Stimulated activated CD8-positive, alpha-beta memory T cell treated with anti-CD3 and anti-CD28 coated beads, Interleukin-7, amount 100 ng/mL, for 1 hour (primary cell): ENCODE data around the gene LRRIQ1.

Experiments used
- DNase-seq, 2 donors: peaks; one replicate each; pipeline ENCODE4 v3.0.0-alpha.2; 2020; ENCODE audit warnings: low read depth in 2 of 2

Gene LRRIQ1

GRCh38 chr12:85057370-85057963 is 21.3 kb downstream of the LRRIQ1 start:
- DNase-seq = no peak

GRCh38 chr12:85058339-85058738 is 22.2 kb downstream of the LRRIQ1 start:
- DNase-seq = no peak

GRCh38 chr12:85059594-85059993 is 23.4 kb downstream of the LRRIQ1 start:
- DNase-seq = no peak

- DNase-seq = no peak
Observed at GRCh38 chr12:85060916-85061315, 24.8 kb downstream of the LRRIQ1 start.

GRCh38 chr12:85065837-85066482 is 29.8 kb downstream of the LRRIQ1 start:
- DNase-seq = no peak

- DNase-seq = no peak
Observed at GRCh38 chr12:85072826-85073225, 36.7 kb downstream of the LRRIQ1 start.

GRCh38 chr12:85076688-85077430 is 40.7 kb downstream of the LRRIQ1 start:
- no peak for DNase-seq

GRCh38 chr12:85085066-85085465 is 48.9 kb downstream of the LRRIQ1 start:
- no peak for DNase-seq

- no peak for DNase-seq
Observed at GRCh38 chr12:85089792-85090191, 53.6 kb downstream of the LRRIQ1 start.

- DNase-seq = no peak
Observed at GRCh38 chr12:85092814-85093370, 56.7 kb downstream of the LRRIQ1 start.

- DNase-seq = no peak
Observed at GRCh38 chr12:85095501-85095900, 59.4 kb downstream of the LRRIQ1 start.

GRCh38 chr12:85130646-85131045 is 94.5 kb downstream of the LRRIQ1 start:
- no peak for DNase-seq

- no peak for DNase-seq
Observed at GRCh38 chr12:85138833-85139232, 102.7 kb downstream of the LRRIQ1 start.

- no peak for DNase-seq
Observed at GRCh38 chr12:85147331-85147730, 111.2 kb downstream of the LRRIQ1 start.

- DNase-seq = no peak
Observed at GRCh38 chr12:85152311-85152729, 116.2 kb downstream of the LRRIQ1 start.

- no peak for DNase-seq
Observed at GRCh38 chr12:85155791-85156190, 119.6 kb downstream of the LRRIQ1 start.

GRCh38 chr12:85156569-85156968 is 120.4 kb downstream of the LRRIQ1 start:
- DNase-seq = no peak

GRCh38 chr12:85157035-85157603 is 121.0 kb downstream of the LRRIQ1 start:
- no peak for DNase-seq

GRCh38 chr12:85163752-85164321 is 127.7 kb downstream of the LRRIQ1 start:
- DNase-seq = no peak

- DNase-seq = no peak
Observed at GRCh38 chr12:85179680-85180270, 143.6 kb downstream of the LRRIQ1 start.

GRCh38 chr12:85182699-85183098 is 146.5 kb downstream of the LRRIQ1 start:
- DNase-seq = no peak

- DNase-seq = no peak
Observed at GRCh38 chr12:85183855-85184254, 147.7 kb downstream of the LRRIQ1 start.
